NCI-H2196 (cell line): ENCODE measurements around the gene TLX2.
"Not testable (repeated sequence)": the region's sequence is repeated elsewhere in the genome, so short reads cannot be mapped to it uniquely, and the experiment has no call there.

Experiments used
- DNase-seq: peaks from one replicate; lab custom pipeline; 2025; ENCODE audit not compliant: unreplicated experiment; lab: John Stamatoyannopoulos, UW

TLX2 gene

DNA sequence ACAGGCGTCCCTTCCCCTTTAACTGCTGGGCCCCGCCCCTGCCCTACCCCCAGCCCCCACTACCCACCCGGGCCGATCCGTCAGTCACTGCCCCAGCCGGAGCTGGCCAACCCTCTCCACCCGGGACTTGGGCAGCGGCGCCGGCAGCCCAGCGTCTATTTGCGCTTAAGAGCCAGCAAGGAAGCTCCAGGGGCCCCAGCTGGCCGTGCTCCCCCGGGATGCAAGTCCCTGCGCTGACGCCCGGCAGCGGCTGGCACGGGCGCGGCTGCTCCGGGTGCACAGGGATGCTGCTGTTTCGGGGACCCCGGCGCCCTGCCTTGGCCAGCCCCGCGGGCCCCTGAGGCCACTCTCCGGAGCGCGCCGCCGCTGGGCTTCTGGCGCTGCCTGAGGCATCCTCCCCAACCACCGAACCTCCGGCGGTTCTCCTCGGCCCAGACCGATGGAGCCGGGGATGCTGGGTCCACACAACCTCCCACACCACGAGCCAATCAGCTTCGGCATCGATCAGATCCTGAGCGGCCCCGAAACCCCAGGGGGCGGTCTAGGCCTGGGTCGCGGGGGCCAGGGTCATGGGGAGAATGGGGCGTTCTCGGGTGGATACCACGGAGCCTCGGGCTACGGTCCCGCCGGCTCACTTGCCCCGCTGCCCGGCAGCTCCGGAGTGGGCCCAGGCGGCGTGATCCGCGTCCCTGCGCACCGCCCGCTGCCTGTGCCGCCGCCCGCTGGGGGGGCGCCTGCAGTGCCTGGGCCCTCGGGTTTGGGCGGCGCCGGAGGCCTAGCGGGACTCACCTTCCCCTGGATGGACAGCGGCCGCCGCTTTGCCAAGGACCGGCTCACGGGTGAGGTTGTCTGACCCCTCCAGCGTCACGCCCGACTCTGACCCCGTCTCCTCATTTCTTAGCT, at the start of gene TLX2:
TSS of gene TLX2 (plus strand) at position 83 of the 903 bp plus-strand sequence. CDS start at position 440, 357 bp downstream.
- DNase-seq, result no peak

DNA sequence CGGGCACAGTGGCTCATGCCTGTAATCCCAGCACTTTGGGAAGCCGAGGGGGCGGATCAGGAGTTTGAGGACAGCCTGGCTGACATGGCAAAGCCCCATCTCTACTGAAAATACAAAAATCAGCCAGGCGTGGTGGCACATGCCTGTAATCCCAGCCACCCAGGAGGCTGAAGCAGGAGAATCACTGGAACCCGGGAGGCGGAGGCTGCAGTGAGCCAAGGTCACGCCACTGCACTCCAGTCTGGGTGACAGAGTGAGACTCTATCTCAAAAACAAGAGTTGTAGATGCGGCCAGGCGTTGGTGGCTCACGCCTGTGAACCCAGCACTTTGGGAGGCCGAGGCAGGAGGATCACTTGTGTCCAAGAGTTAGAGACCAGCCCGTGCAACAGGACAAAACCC, 43.5 kb upstream of the TLX2 start:
- DNase-seq, result not testable (repeated sequence)

DNA sequence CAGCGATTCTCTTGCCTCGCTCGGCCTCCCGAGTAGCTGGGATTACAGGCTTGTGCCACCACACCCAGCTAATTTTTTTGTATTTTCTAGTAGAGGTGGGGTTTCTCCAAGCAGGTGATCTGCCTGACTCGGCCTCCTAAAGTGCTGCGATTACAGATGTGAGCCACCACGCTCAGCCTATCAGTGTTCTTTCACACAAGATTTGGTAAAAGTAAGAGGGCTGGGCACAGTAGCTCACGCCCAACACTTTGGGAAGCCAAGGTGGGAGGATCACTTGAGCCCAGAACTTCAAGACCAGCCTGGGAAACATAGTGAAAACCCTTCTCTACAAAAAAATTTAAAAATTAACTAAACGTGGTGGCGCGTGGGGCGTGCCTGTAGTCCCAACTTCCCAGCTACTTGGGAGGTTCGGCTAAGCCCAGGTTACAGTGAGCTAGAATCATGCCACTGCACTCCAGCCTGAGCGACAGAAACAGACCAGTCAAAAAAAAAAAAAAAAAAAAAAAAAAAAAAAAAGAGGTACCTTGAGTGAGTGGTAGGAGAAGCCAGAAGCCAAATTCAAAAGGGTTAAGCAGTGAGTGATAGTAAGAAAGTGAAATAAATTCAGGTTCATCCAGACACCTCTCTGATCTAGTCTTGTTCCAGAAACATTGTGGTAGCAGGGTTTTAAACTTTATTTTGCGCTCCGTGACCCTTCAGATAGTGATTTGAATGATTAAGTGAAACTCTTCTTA, 42.8 kb upstream of the TLX2 start:
- DNase-seq, result no peak

DNA sequence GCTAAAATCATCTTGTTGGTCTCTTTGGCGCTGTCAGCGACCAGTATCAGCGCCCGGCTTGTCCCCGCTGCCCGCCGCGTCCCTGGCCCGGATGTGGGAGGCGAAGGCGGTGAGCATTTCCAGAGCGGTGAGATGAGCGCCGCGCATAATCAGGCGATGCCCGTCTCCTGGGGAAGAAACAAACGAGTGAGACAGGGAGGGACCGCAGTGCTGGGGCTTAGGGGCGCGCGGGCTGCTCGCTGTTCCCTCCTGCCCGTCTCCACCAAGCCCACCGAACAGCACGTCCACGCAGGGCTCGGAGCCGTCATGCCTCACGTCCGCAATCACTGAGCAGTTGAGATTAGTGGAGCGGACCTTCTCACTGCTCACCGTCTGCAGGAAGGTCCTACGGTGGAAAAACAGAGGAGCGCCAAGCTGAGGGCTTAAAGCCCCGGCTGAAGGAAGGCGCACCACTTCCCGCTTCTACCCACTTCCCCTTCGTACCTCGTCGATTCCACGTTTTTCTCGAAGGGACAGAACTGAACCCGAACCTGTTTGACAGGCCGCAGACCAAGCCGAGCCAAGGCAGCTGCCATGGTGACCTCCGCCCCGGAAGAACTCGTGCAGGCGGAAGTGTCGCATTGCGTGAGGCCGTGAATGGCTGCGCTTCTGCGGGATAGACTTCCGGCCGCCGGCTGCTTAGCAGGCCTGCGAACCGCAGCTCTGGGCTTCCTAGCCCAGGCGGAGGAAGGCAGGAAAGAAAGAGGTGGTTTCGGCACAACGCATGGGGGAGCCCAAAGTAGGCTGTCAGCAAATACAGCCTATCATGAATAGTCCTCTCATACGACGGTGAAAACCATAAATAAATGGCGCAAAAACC, 41.9 kb upstream of the TLX2 start, which contains the start of gene MRPL53:
TSS of gene MRPL53 (minus strand) at position 595 of the 859 bp plus-strand sequence. CDS start at position 575, 20 bp downstream.
- peak; percentile 76 for DNase-seq

- no peak for DNase-seq
Measured at GRCh38 chr2:74472945-74473258, 41.3 kb upstream of the TLX2 start.

GRCh38 chr2:74474481-74474880, 39.8 kb upstream of the TLX2 start:
- no peak for DNase-seq

DNA sequence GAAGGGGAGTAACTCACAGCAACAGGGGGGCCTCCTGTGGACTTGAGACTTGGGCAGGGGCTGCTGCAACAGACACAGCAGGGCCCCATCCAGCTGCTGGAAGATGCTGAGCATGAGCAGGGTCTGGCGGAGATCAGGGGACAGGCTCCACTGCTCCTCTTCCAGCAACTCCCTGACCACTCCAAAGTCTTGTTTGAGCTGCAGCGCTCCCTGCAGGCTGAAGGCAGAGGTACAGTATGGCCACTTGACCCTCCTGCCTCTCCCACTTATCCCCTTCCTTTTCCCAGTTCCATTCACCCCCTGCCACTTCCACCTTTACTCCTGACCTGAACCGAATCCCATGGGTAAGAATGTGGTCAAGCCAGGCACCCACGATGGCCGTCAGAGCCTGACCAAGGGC, 39.4 kb upstream of the TLX2 start:
- DNase-seq, result peak; percentile 1

GRCh38 chr2:74481431-74481830, 32.8 kb upstream of the TLX2 start:
- DNase-seq, result no peak

- no peak for DNase-seq
Measured at GRCh38 chr2:74481961-74482800, 32.1 kb upstream of the TLX2 start.

DNA sequence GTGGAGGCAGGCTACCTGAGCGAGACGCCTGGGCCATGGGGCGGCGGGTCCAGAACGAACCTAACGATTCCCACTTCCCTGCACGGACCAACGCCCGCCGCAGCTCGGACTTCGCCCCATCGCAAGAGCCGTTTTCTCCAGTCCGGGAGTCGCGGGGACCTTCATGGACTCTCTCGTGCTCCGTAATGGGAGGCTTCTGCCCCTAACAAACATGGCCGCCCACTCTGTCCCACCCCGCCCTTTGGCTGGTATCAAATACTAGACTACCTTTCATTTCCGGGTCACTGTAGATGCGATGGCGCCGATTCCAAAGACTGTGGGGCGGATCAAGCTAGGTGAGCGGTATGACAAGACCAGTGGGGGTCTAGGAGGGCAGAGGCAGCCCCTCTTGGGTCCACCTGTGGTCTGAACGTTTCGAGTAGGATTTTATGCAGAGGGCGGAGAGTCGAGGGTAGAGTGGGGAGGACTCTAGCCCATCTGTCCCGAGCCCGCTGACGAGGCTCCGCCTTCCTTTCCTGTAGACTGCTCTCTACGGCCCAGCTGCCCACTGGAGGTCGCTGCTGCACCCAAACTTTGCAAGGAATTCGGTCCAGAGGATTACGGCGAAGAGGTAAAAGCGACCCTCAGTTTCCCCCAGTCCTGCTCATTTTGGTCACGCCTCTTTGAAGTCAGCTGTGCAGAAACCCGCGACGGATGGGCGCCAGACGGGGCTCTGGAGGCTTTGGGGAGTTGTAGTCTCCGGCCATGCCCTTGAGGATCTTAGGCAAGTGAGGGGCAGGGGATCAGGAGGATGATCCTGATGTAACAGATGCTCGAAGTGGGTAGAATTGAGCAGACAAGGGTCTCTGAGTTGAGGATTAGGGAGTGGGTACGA, 31.2 kb upstream of the TLX2 start, which contains the start of the genes CCDC142 and TTC31:
TSS of gene CCDC142 (minus strand) at position 198 of the 874 bp plus-strand sequence. CDS start at position 37, 161 bp downstream.
TSS of gene TTC31 (plus strand) at position 281 of the 874 bp plus-strand sequence. CDS start at position 296, 15 bp downstream.
- peak; percentile 77 for DNase-seq

DNA sequence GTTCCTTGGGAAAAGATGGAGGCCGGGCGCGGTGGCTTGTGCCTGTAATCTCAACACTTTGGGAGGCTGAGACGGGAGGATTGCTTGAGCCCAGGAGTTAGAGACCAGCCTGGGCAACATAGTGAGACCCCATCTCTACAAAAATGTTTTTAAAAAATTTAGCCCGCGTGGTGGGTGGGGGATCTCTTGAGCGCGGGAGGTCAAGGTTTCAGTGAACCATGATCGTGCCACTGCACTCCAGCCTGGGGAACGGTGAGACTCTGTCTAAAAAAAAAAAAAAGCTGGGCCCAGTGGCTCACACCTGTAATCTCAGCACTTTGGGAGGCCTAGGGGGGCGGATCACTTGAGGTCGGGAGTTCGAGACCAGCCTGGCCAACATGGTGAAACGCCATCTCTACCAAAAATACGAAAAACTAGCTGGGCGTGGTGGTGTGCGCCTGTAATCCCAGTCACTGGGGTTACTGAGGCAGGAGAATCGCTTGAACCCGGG, 30.5 kb upstream of the TLX2 start:
- not testable (repeated sequence) for DNase-seq

GRCh38 chr2:74486141-74486540, 28.1 kb upstream of the TLX2 start:
- DNase-seq, result no peak

GRCh38 chr2:74488643-74489481, 25.4 kb upstream of the TLX2 start:
- no peak for DNase-seq

- no peak for DNase-seq
Measured at GRCh38 chr2:74489906-74490305, 24.3 kb upstream of the TLX2 start.

DNA sequence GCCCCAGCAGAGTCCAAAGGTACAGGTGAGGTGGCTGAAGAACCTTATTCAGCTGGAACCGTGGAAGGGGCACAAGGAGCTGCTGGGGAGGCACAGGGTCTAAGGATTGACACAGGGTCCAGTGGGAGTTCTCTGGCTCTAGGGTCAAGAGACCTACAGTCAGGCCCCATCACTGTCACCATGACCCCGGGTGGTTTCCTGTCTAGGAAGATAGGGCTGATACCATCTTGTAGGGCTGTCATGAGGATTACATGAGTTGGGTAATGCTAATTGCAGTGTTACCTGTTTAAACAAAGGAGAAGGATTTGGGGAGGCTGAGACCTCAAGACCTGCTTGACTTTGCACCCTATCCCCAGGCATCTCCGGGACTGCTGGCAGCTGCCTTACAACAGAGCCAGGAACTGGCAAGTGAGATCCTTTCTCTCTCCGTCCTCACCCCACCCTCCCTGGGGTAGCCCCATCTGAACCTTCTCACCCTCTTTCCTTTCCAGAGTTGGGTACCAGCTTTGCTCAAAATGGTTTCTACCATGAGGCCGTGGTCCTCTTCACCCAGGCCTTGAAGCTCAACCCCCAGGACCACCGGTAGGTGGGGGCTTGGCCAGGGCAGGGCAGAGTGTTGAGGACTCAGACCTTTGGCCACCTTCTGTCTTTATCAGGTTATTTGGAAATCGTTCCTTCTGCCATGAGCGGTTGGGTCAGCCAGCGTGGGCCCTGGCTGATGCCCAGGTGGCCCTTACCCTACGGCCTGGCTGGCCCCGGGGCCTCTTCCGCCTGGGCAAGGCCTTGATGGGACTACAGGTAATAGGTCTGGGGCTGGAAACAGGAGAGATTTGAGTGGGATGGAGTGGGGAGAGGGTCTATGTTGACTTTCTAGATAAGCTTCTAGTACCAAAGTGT, 22.4 kb upstream of the TLX2 start:
- DNase-seq, result no peak

- no peak for DNase-seq
Measured at GRCh38 chr2:74493546-74493945, 20.7 kb upstream of the TLX2 start.

DNA sequence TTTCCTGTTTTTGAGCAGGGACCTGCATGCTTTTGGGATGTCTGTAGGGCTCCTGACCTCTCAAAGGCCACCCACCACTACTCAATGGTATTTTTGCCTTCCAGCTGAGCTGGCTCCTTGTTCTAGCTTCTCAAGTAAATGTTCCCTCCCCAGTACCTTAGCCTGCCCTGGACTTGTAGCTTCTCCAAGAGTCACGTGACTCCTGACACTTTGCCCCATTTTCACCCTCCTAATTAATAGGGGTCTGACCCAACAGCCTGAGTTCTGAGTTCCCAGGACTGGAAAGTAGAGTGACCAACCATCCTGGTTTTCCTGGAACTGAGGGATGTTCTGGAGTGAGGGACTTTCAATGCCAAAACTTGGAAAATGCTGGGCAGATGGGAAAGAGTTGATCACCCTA, 18.8 kb upstream of the TLX2 start:
- DNase-seq, result no peak
